Measurements from ENCODE around the gene ADGRL3. TPM values are rescaled to one million over a fixed set of nuclear protein-coding genes. Genes with fewer than 3 reads are reported as not detected.
"Not testable (repeated sequence)": the region's sequence is repeated elsewhere in the genome, so short reads cannot be mapped to it uniquely, and the experiment has no call there.

The ADGRL3 gene
- total RNA-seq, 1 donor from 2014 or later: not detected

- DNase-seq: no peak
- H3K4me3 Mint-ChIP-seq: no peak overlapping the region
- H3K36me3 Mint-ChIP-seq (ENCODE audit: low read depth): no peaks in the 10 kb centered on the region
- no peaks in the 10 kb centered on the region for H3K27me3 Mint-ChIP-seq
- no peak for ATAC-seq (ENCODE audit: low read depth)
- H3K9me3 Mint-ChIP-seq: no peaks in the 10 kb centered on the region
- TF ChIP-seq, protein P1, sequence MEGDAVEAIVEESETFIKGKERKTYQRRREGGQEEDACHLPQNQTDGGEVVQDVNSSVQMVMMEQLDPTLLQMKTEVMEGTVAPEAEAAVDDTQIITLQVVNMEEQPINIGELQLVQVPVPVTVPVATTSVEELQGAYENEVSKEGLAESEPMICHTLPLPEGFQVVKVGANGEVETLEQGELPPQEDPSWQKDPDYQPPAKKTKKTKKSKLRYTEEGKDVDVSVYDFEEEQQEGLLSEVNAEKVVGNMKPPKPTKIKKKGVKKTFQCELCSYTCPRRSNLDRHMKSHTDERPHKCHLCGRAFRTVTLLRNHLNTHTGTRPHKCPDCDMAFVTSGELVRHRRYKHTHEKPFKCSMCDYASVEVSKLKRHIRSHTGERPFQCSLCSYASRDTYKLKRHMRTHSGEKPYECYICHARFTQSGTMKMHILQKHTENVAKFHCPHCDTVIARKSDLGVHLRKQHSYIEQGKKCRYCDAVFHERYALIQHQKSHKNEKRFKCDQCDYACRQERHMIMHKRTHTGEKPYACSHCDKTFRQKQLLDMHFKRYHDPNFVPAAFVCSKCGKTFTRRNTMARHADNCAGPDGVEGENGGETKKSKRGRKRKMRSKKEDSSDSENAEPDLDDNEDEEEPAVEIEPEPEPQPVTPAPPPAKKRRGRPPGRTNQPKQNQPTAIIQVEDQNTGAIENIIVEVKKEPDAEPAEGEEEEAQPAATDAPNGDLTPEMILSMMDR (IDR thresholded peaks at IDR 0.05): no peak
- CTCF ChIA-PET: no interaction called here
- POLR2A ChIA-PET: no interaction called here
- no peaks in the 10 kb centered on the region for H3K4me1 Mint-ChIP-seq
- intact Hi-C loops (cut with micrococcal nuclease): no loop called here
- no peak overlapping the region for H3K27ac Mint-ChIP-seq
These were observed 651.0 kb downstream of the ADGRL3 start for GRCh38 chr4:61851126-61851525.

DNA sequence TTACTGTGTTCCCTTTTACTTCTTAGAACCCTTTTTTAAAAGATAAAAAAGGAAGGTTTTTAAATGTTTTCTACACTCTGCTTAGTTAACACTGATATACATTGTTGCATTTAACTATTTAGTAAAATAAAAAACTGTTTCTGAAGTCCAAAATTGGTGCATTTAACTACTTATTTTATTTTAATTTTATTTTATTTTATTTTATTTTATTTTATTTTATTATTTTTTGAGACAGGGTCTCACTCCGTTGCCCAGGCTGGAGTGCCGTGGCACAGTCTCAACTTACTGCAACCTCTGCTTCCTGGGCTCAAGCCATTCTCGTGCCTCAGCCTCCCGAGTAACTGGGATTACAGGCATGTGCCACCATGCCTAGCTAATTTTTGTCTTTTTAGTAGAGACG is 652.0 kb downstream of the ADGRL3 start:
- H3K9me3 Mint-ChIP-seq; POLR2A ChIA-PET; CTCF ChIA-PET; H3K27ac Mint-ChIP-seq; H3K27me3 Mint-ChIP-seq; H3K4me3 Mint-ChIP-seq; H3K4me1 Mint-ChIP-seq; ATAC-seq (ENCODE audit: low read depth); DNase-seq; H3K36me3 Mint-ChIP-seq (ENCODE audit: low read depth); intact Hi-C loops (cut with micrococcal nuclease): not testable (repeated sequence)

- no peaks in the 10 kb centered on the region for H3K27me3 Mint-ChIP-seq
- POLR2A ChIA-PET: no interaction called here
- peaks cover 6% of the 10 kb centered on the region for H3K9me3 Mint-ChIP-seq
- CTCF ChIA-PET: no interaction called here
- H3K27ac Mint-ChIP-seq: no peak overlapping the region
- H3K36me3 Mint-ChIP-seq (ENCODE audit: low read depth): no peaks in the 10 kb centered on the region
- ATAC-seq (ENCODE audit: low read depth) (no peak), DNase-seq (no peak)
- TF ChIP-seq, protein P1 (IDR thresholded peaks at IDR 0.05): no peak
- intact Hi-C loops (cut with micrococcal nuclease): no loop called here
- H3K4me1 Mint-ChIP-seq: no peaks in the 10 kb centered on the region
- H3K4me3 Mint-ChIP-seq: no peak overlapping the region
These were observed 652.9 kb downstream of the ADGRL3 start for GRCh38 chr4:61853041-61853440.

- H3K9me3 Mint-ChIP-seq: peaks cover 10% of the 10 kb centered on the region
- H3K36me3 Mint-ChIP-seq (ENCODE audit: low read depth): no peaks in the 10 kb centered on the region
- ChIA-PET POLR2A (no interaction called here), CTCF (no interaction called here)
- no peak overlapping the region for H3K4me3 Mint-ChIP-seq
- TF ChIP-seq, protein P1 (IDR thresholded peaks at IDR 0.05): no peak
- no peaks in the 10 kb centered on the region for H3K4me1 Mint-ChIP-seq
- intact Hi-C loops (cut with micrococcal nuclease): no loop called here
- H3K27me3 Mint-ChIP-seq: no peaks in the 10 kb centered on the region
- no peak for ATAC-seq (ENCODE audit: low read depth)
- no peak for DNase-seq
- no peak overlapping the region for H3K27ac Mint-ChIP-seq
These were observed 660.2 kb downstream of the ADGRL3 start for GRCh38 chr4:61860376-61860775.

- H3K9me3 Mint-ChIP-seq: peaks cover 4% of the 10 kb centered on the region
- ChIA-PET CTCF (no interaction called here), POLR2A (no interaction called here)
- no peaks in the 10 kb centered on the region for H3K27me3 Mint-ChIP-seq
- H3K4me1 Mint-ChIP-seq: no peaks in the 10 kb centered on the region
- intact Hi-C loops (cut with micrococcal nuclease): no loop called here
- no peak overlapping the region for H3K4me3 Mint-ChIP-seq
- H3K27ac Mint-ChIP-seq: no peak overlapping the region
- DNase-seq (no peak), ATAC-seq (ENCODE audit: low read depth) (no peak)
- TF ChIP-seq, protein P1 (IDR thresholded peaks at IDR 0.05): no peak
- H3K36me3 Mint-ChIP-seq (ENCODE audit: low read depth): no peaks in the 10 kb centered on the region
These were observed 664.2 kb downstream of the ADGRL3 start for GRCh38 chr4:61864286-61864685.

DNA sequence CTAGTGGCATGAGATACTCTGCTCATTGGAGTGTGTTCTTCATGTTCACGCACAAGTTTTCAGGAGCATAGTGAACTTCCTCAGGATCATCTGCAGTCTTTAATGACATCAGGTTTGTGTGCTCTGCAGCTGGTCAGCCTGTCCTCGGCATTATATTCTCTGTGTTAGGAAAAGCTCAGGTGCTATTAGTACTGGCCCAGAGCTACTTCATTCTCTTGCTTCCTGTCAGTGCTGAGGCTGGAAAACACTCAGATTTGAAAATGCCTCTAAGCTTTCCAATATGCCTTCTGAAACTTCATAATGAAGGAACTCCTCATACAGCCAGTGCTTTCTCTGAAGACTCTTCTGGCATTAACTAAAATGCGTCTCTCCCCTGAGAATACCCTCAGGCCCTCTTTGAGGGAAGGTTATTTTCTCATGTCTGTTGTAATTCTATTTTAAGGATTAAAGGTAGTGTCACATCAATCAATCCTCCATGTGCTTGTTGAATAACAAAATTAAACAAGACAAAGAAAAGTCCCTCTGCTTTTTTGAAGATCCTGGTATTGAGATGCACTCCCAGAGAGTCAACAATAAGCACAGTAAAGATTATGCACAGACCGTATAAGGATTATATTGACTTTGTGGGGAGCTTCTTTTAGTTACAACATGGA is 666.4 kb downstream of the ADGRL3 start:
- TF ChIP-seq, protein P1 (IDR thresholded peaks at IDR 0.05): no peak
- CTCF ChIA-PET: no interaction called here
- H3K27ac Mint-ChIP-seq: no peak overlapping the region
- POLR2A ChIA-PET: no interaction called here
- no peak for ATAC-seq (ENCODE audit: low read depth)
- no peaks in the 10 kb centered on the region for H3K36me3 Mint-ChIP-seq (ENCODE audit: low read depth)
- no peaks in the 10 kb centered on the region for H3K4me1 Mint-ChIP-seq
- H3K9me3 Mint-ChIP-seq: peaks cover 2% of the 10 kb centered on the region
- DNase-seq: no peak
- H3K4me3 Mint-ChIP-seq: no peak overlapping the region
- no peaks in the 10 kb centered on the region for H3K27me3 Mint-ChIP-seq
- intact Hi-C loops (cut with micrococcal nuclease): no loop called here
